Endothelial cell of umbilical vein (primary cell): Measurements from ENCODE around the gene TCERG1L. TPM values are rescaled to one million over a fixed set of nuclear protein-coding genes. Genes with fewer than 3 reads are reported as not detected.

ENCODE experiments used
- BruUV-seq: library from RNA; stranded (reverse); fragments of 400-500 nt; replicated peaks from 2 replicates; lab custom pipeline; 2021; lab: Mats Ljungman, UMichigan
- CTCF ChIA-PET: fragments of 300-600, 350-600 bp; sonication (Branson Sonifier 250); formaldehyde crosslinking; loops from one replicate; lab custom pipeline; 2021; ENCODE audit warnings: antibody characterized with exemption, inconsistent platforms; lab: Charles Lee
- POLR2A ChIA-PET: fragments of 300-600, 350-600 bp; sonication (Branson Sonifier 250); formaldehyde crosslinking; loops from one replicate; lab custom pipeline; 2021; ENCODE audit warnings: antibody characterized with exemption, inconsistent platforms; lab: Charles Lee
- DNase-seq: peaks from one replicate; pipeline ENCODE4 v3.0.0-alpha.2; 2011; ENCODE audit warnings: low read depth, low spot score
- FAIRE-seq: peaks from 2 replicates; lab custom pipeline; 2011; peaks lifted over from hg19 to GRCh38; lab: Jason Lieb, UNC
- H2AFZ ChIP-seq: 2 replicates; pipeline ENCODE4 v1.6.0; 2012; ENCODE audit warnings: low read depth, low read length, control low read depth, inconsistent platforms
- H3K27ac ChIP-seq: 2 replicates; pipeline ENCODE4 v1.5.1; 2011; ENCODE audit warnings: low read depth, mild to moderate bottlenecking, control low read depth, low read length, moderate library complexity; ENCODE audit not compliant: insufficient read depth
- H3K27me3 ChIP-seq, 2 experiments: 2 replicates each; pipeline versions ENCODE4 v1.6.0 to v1.6.1; 2011; ENCODE audit warnings: low read length in 2 of 2, mixed read lengths in 1 of 2; ENCODE audit not compliant: control insufficient read depth in 2 of 2, insufficient read depth in 2 of 2
- H3K36me3 ChIP-seq, 2 experiments: 2 replicates in 1 of 2; 3 replicates in 1 of 2; pipeline ENCODE4 v1.5.1; 2011; ENCODE audit warnings: low read length in 2 of 2, mild to moderate bottlenecking in 1 of 2, moderate library complexity in 1 of 2; ENCODE audit not compliant: control insufficient read depth in 2 of 2, insufficient read depth in 2 of 2; ENCODE audit errors: extremely low read depth in 1 of 2
- H3K4me1 ChIP-seq: 3 replicates; pipeline ENCODE4 v1.5.1; 2011; ENCODE audit warnings: mild to moderate bottlenecking, low read length; ENCODE audit not compliant: control insufficient read depth, insufficient read depth; ENCODE audit errors: extremely low read depth
- H3K4me2 ChIP-seq: 2 replicates; pipeline ENCODE4 v1.6.1; 2011; ENCODE audit warnings: low read length, control low read depth, mixed read lengths; ENCODE audit not compliant: insufficient read depth
- H3K4me3 ChIP-seq, 3 experiments: fragments of 200-600 bp in 1 of 3; sonication (generic), shearing (Covaris generic) in 1 of 3; replicated peaks in 1 of 3; 2 replicates each; pipeline ENCODE4 v1.5.1; 2011 to 2016; ENCODE audit warnings: control low read depth in 3 of 3, low read length in 3 of 3, mild to moderate bottlenecking in 2 of 3, inconsistent platforms in 1 of 3, low read depth in 1 of 3, moderate library complexity in 1 of 3; ENCODE audit not compliant: insufficient read depth in 1 of 3
- H3K79me2 ChIP-seq: 2 replicates; pipeline ENCODE4 v1.6.0; 2012; ENCODE audit warnings: low read length, inconsistent platforms; ENCODE audit not compliant: control insufficient read depth, insufficient read depth
- H3K9ac ChIP-seq: replicated peaks from 2 replicates; pipeline ENCODE3; 2011; ENCODE audit warnings: low read length, control low read depth; ENCODE audit not compliant: insufficient read depth; ENCODE audit errors: extremely low read depth
- H3K9me1 ChIP-seq: replicated peaks from 3 replicates; pipeline ENCODE4 v1.6.0; 2011; ENCODE audit warnings: mild to moderate bottlenecking, low read length; ENCODE audit not compliant: control insufficient read depth, insufficient read depth; ENCODE audit errors: extremely low read depth
- H3K9me3 ChIP-seq: replicated peaks from 2 replicates; pipeline ENCODE4 v1.5.1; 2012; ENCODE audit warnings: low read length, inconsistent platforms; ENCODE audit not compliant: control insufficient read depth, insufficient read depth
- H4K20me1 ChIP-seq: replicated peaks from 2 replicates; pipeline ENCODE3; 2011; ENCODE audit warnings: mild to moderate bottlenecking, low read length; ENCODE audit not compliant: control insufficient read depth, insufficient read depth; ENCODE audit errors: extremely low read depth
- EZH2 ChIP-seq: IDR thresholded peaks from 2 replicates; pipeline ENCODE4 v1.6.1; 2012; ENCODE audit warnings: borderline replicate concordance, low read depth, mild to moderate bottlenecking, moderate library complexity, low read length, inconsistent platforms; ENCODE audit not compliant: severe bottlenecking
- GATA2 ChIP-seq: IDR thresholded peaks from 2 replicates; pipeline ENCODE4 v1.7.0; 2011; ENCODE audit warnings: low read depth, mild to moderate bottlenecking, moderate library complexity, mixed read lengths, low read length; ENCODE audit not compliant: insufficient read length, insufficient read depth
- MAX ChIP-seq: IDR thresholded peaks from 2 replicates; pipeline ENCODE4 v1.6.1; 2011; ENCODE audit not compliant: insufficient read depth, insufficient read length
- MYC ChIP-seq: IDR thresholded peaks from one replicate; pipeline ENCODE4 v1.6.1; 2011; ENCODE audit warnings: mild to moderate bottlenecking, low read depth, low read length
- POLR2A ChIP-seq: IDR thresholded peaks from 2 replicates; pipeline ENCODE4 v1.6.1; 2012; ENCODE audit warnings: low read depth, mild to moderate bottlenecking, control low read depth, low read length
- POLR2AphosphoS5 ChIP-seq: IDR thresholded peaks from 2 replicates; pipeline ENCODE4 v1.6.1; 2012; ENCODE audit warnings: low read depth, mild to moderate bottlenecking, control low read depth, low read length, moderate library complexity; ENCODE audit not compliant: insufficient read depth
- dilution Hi-C: fragments of 300-500 bp; cut with MboI; formaldehyde crosslinking; loops from one replicate; pipeline ENCODE4 v1.15.0; 2019; ENCODE audit warnings: low sequenced_read_pairs; ENCODE audit not compliant: extremely low pct_ligation_motif_present
- intact Hi-C: fragments of 100-400 bp; cut with micrococcal nuclease; formaldehyde crosslinking; loops from one replicate; pipeline ENCODE4 v1.10.0; 2022
- polyA plus RNA-seq, 4 experiments: library from polyadenylated mRNA; depleted of rRNA in 3 of 4; stranded (reverse) in 3 of 4; unstranded in 1 of 4; fragments of >200 nt; gene quantifications; 2 replicates each; pipeline versions ENCODE4 v1.2.1 to v1.2.3, GENCODE V29; 2011 to 2012; ENCODE audit warnings: missing spikeins in 1 of 4
- total RNA-seq: library from RNA; stranded (reverse); gene quantifications from 2 replicates; pipeline ENCODE4 v1.2.3, GENCODE V29; 2021

TCERG1L gene
- total and polyA plus RNA-seq, 2 donors (not counting 3 experiments of a cell fraction or from before 2014, with no cell fraction given): not detected

GRCh38 chr10:131198843-131199242, 112.7 kb downstream of the TCERG1L start:
- Histone ChIP-seq H3K4me3 (no peak overlapping the region), H3K27ac (no peak overlapping the region), H3K27me3 (no peaks in the 10 kb centered on the region), H3K9me1 (no peaks in the 10 kb centered on the region), H2AFZ (no peak overlapping the region), H3K4me2 (no peak overlapping the region), H4K20me1 (no peaks in the 10 kb centered on the region), H3K9ac (no peak overlapping the region), H3K4me1 (no peaks in the 10 kb centered on the region), H3K79me2 (no peaks in the 10 kb centered on the region), H3K36me3 (no peaks in the 10 kb centered on the region), H3K9me3 (peaks cover 6% of the 10 kb centered on the region)
- no peak for FAIRE-seq
- ChIA-PET POLR2A (no interaction called here), CTCF (no interaction called here)
- BruUV-seq: no TSS peak
- TF ChIP-seq MYC: no peak
- no peak for DNase-seq
- intact Hi-C loops: no loop called here
- dilution Hi-C loops: no loop called here

GRCh38 chr10:131198401-131198800, 113.1 kb downstream of the TCERG1L start:
- ChIA-PET POLR2A (no interaction called here), CTCF (no interaction called here)
- peaks cover 4% of the 10 kb centered on the region for H3K9me3 ChIP-seq
- H3K9me1 ChIP-seq: no peaks in the 10 kb centered on the region
- BruUV-seq: no TSS peak
- no peak overlapping the region for H3K4me3 ChIP-seq
- H3K27ac ChIP-seq: no peak overlapping the region
- H3K9ac ChIP-seq: no peak overlapping the region
- no peaks in the 10 kb centered on the region for H3K79me2 ChIP-seq
- FAIRE-seq (no peak), DNase-seq (no peak)
- H3K27me3 ChIP-seq: no peaks in the 10 kb centered on the region
- no peak overlapping the region for H3K4me2 ChIP-seq
- dilution Hi-C loops (no loop called here), intact Hi-C loops (no loop called here)
- H4K20me1 ChIP-seq: no peaks in the 10 kb centered on the region
- no peak overlapping the region for H2AFZ ChIP-seq
- H3K4me1 ChIP-seq: no peaks in the 10 kb centered on the region
- TF ChIP-seq GATA2: no peak
- no peak for TF ChIP-seq EZH2
- no peak for TF ChIP-seq POLR2A
- TF ChIP-seq POLR2AphosphoS5: no peak
- TF ChIP-seq MAX: no peak
- H3K36me3 ChIP-seq: no peaks in the 10 kb centered on the region
